B cell (primary cell): ENCODE results near the gene LYSMD3. TPM values are rescaled to one million over a fixed set of nuclear protein-coding genes. Genes with fewer than 3 reads are reported as not detected.

Experiments
- ATAC-seq: fragments of 200-7000 bp; cut with Tn5 transposase; one replicate; pipeline ENCODE4 v1.10.0; 2021; ENCODE audit warnings: low read depth, mild to moderate bottlenecking, moderate number of reproducible peaks, moderate library complexity
- CTCF ChIA-PET: fragments of 350-600 bp; sonication (Branson Sonifier 250); formaldehyde crosslinking; loops from one replicate; lab custom pipeline; 2021; ENCODE audit warnings: antibody characterized with exemption, inconsistent platforms; lab: Charles Lee
- POLR2A ChIA-PET: fragments of 350-600 bp; sonication (Branson Sonifier 250); formaldehyde crosslinking; loops from one replicate; lab custom pipeline; 2021; ENCODE audit warnings: antibody characterized with exemption; lab: Charles Lee
- DNase-seq: peaks from one replicate; pipeline ENCODE4 v3.0.0; 2013
- H2AFZ ChIP-seq: 2 replicates; pipeline ENCODE4 v1.6.1; 2012; ENCODE audit warnings: mild to moderate bottlenecking, low read depth, low read length; ENCODE audit not compliant: insufficient read depth, poor library complexity, severe bottlenecking
- H3K27ac ChIP-seq, 2 donors: 1 replicate in 1 of 2; 2 replicates in 1 of 2; pipeline ENCODE4 v1.5.1; 2012 to 2013; ENCODE audit warnings: low read length in 2 of 2, mild to moderate bottlenecking in 2 of 2, moderate library complexity in 1 of 2
- H3K27me3 ChIP-seq, 4 experiments: fragments of 200-600 bp in 1 of 4; sonication (generic) in 1 of 4; replicated peaks in 1 of 4; 1 replicate in 2 of 4; 2 replicates in 2 of 4; pipeline versions ENCODE4 v1.6.1 to v1.7.0; 2013 to 2016; ENCODE audit warnings: low read length in 3 of 4, mild to moderate bottlenecking in 2 of 4, mixed read lengths in 1 of 4, moderate library complexity in 1 of 4; ENCODE audit not compliant: insufficient read depth in 4 of 4, control insufficient read depth in 3 of 4; ENCODE audit errors: control extremely low read depth in 1 of 4
- H3K36me3 ChIP-seq, 2 experiments: replicated peaks in 1 of 2; 1 replicate in 1 of 2; 2 replicates in 1 of 2; pipeline versions ENCODE4 v1.6.1 to v1.7.1; 2013; ENCODE audit warnings: low read length in 1 of 2; ENCODE audit not compliant: insufficient read depth in 2 of 2, control insufficient read depth in 1 of 2; ENCODE audit errors: control extremely low read depth in 1 of 2, extremely low read depth in 1 of 2
- H3K4me1 ChIP-seq, 2 donors: fragments of 200-600 bp in 1 of 2; sonication (generic) in 1 of 2; 1 replicate in 1 of 2; 2 replicates in 1 of 2; pipeline versions ENCODE4 v1.5.1 to v1.6.1; 2013 to 2017; ENCODE audit warnings: low read length in 2 of 2; ENCODE audit not compliant: control insufficient read depth in 2 of 2, insufficient read depth in 2 of 2
- H3K4me2 ChIP-seq: replicated peaks from 2 replicates; pipeline ENCODE3; 2012; ENCODE audit warnings: mild to moderate bottlenecking, low read depth, low read length; ENCODE audit not compliant: poor library complexity, severe bottlenecking
- H3K4me3 ChIP-seq, 5 experiments: fragments of 200-600 bp in 1 of 5; sonication (generic) in 1 of 5; 1 replicate in 3 of 5; 2 replicates in 2 of 5; pipeline versions ENCODE4 v1.5.1 to v1.7.0; 2011 to 2016; ENCODE audit warnings: low read length in 4 of 5, mild to moderate bottlenecking in 4 of 5, low read depth in 2 of 5, control low read depth in 1 of 5, moderate library complexity in 1 of 5; ENCODE audit not compliant: insufficient read depth in 1 of 5; ENCODE audit errors: control extremely low read depth in 1 of 5, extremely low read depth in 1 of 5
- H3K79me2 ChIP-seq: fragments of 200-600 bp; sonication (generic); one replicate; pipeline ENCODE4 v1.6.0; 2016; ENCODE audit warnings: low read length; ENCODE audit not compliant: control insufficient read depth, insufficient read depth
- H3K9ac ChIP-seq: fragments of 200-600 bp; sonication (generic); 2 replicates; pipeline ENCODE4 v1.6.1; 2017; ENCODE audit warnings: mild to moderate bottlenecking, low read length, moderate library complexity
- H3K9me3 ChIP-seq, 3 donors: one replicate each; pipeline versions ENCODE4 v1.6.1 to v1.7.1; 2013; ENCODE audit warnings: low read length in 2 of 3; ENCODE audit not compliant: control insufficient read depth in 2 of 3, insufficient read depth in 1 of 3; ENCODE audit errors: control extremely low read depth in 1 of 3
- H4K20me1 ChIP-seq: 2 replicates; pipeline ENCODE4 v1.6.0; 2012; ENCODE audit warnings: mild to moderate bottlenecking, low read length; ENCODE audit not compliant: insufficient read depth, control insufficient read depth, poor library complexity, severe bottlenecking
- H3K27ac Mint-ChIP-seq: one replicate; pipeline ENCODE4 v1.8.0; 2021; ENCODE audit warnings: mixed read lengths
- H3K27me3 Mint-ChIP-seq: one replicate; pipeline ENCODE4 v1.8.0; 2021; ENCODE audit warnings: mixed read lengths
- H3K4me1 Mint-ChIP-seq: one replicate; pipeline ENCODE4 v1.8.0; 2021; ENCODE audit warnings: mixed read lengths
- H3K4me3 Mint-ChIP-seq: one replicate; pipeline ENCODE4 v1.8.0; 2021; ENCODE audit warnings: mixed read lengths
- H3K9me3 Mint-ChIP-seq: one replicate; pipeline ENCODE4 v1.8.0; 2022; ENCODE audit warnings: mixed read lengths; ENCODE audit not compliant: insufficient read depth
- EZH2 ChIP-seq: IDR thresholded peaks from 2 replicates; pipeline ENCODE4 v1.6.1; 2012; ENCODE audit warnings: borderline replicate concordance, low read depth, mild to moderate bottlenecking, moderate library complexity, low read length; ENCODE audit not compliant: insufficient read depth, poor library complexity, severe bottlenecking
- WGBS: methylation state at CpG from one replicate; pipeline ENCODE4 v1.1.5; 2013; ENCODE audit warnings: missing lambda C conversion rate; ENCODE audit not compliant: insufficient coverage; 5-methylcytosine and 5-hydroxymethylcytosine counted together
- intact Hi-C: fragments of 100-400 bp; cut with micrococcal nuclease; formaldehyde crosslinking; loops from one replicate; pipeline ENCODE4 v1.10.0; 2022
- polyA plus RNA-seq: library from polyadenylated mRNA; depleted of rRNA; stranded (reverse); fragments of >200 nt; gene quantifications from 2 replicates; pipeline ENCODE4 v1.2.3, GENCODE V29; 2012
- total RNA-seq, 2 donors: library from RNA; stranded (reverse); fragments of 120-200 nt in 1 of 2; gene quantifications; 1 replicate in 1 of 2; 2 replicates in 1 of 2; pipeline versions ENCODE4 v1.2.3 to v1.2.4, GENCODE V29; 2013 to 2022
- TF ChIP-seq, protein P1 (sequence below): fragments of 200-600 bp; IDR thresholded peaks from one replicate; pipeline ENCODE4 v1.8.0; 2022; ENCODE audit warnings: antibody characterized with exemption, mild to moderate bottlenecking

LYSMD3 gene
- total and polyA plus RNA-seq, 2 donors (not counting 1 experiment from before 2014, with no cell fraction given): 6.0 to 25.2 TPM

- Mint-ChIP-seq H3K9me3 (no peaks in the 10 kb centered on the region), H3K4me3 (no peak overlapping the region), H3K4me1 (no peaks in the 10 kb centered on the region), H3K27me3 (no peaks in the 10 kb centered on the region), H3K27ac (no peak overlapping the region)
- TF ChIP-seq, protein P1, sequence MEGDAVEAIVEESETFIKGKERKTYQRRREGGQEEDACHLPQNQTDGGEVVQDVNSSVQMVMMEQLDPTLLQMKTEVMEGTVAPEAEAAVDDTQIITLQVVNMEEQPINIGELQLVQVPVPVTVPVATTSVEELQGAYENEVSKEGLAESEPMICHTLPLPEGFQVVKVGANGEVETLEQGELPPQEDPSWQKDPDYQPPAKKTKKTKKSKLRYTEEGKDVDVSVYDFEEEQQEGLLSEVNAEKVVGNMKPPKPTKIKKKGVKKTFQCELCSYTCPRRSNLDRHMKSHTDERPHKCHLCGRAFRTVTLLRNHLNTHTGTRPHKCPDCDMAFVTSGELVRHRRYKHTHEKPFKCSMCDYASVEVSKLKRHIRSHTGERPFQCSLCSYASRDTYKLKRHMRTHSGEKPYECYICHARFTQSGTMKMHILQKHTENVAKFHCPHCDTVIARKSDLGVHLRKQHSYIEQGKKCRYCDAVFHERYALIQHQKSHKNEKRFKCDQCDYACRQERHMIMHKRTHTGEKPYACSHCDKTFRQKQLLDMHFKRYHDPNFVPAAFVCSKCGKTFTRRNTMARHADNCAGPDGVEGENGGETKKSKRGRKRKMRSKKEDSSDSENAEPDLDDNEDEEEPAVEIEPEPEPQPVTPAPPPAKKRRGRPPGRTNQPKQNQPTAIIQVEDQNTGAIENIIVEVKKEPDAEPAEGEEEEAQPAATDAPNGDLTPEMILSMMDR: no peak
- TF ChIP-seq EZH2: no peak
- Histone ChIP-seq H3K27ac (no peak overlapping the region), H3K36me3 (no peaks in the 10 kb centered on the region), H3K4me3 (no peak overlapping the region), H4K20me1 (no peaks in the 10 kb centered on the region), H3K9me3 (no peaks in the 10 kb centered on the region), H3K27me3 (no peaks in the 10 kb centered on the region), H3K4me1 (no peaks in the 10 kb centered on the region), H3K9ac (no peak overlapping the region), H2AFZ (no peak overlapping the region), H3K4me2 (no peak overlapping the region), H3K79me2 (no peaks in the 10 kb centered on the region)
- CTCF ChIA-PET: interaction anchor here (0.7 kb wide), 1 partner anchor 47 kb away, joined by 4 read pairs; no protein-coding TSS in a partner anchor
- 100% methylated on average over 1 of the region's 1 CpG for WGBS
- intact Hi-C loops: no loop called here
- ATAC-seq (no peak), DNase-seq (no peak)
- POLR2A ChIA-PET: no interaction called here
These were observed 18.9 kb downstream of the LYSMD3 start for GRCh38 chr5:90510438-90510837.

- no peaks in the 10 kb centered on the region for H3K4me1 Mint-ChIP-seq
These were observed 23.2 kb downstream of the LYSMD3 start for GRCh38 chr5:90506221-90506620.

More at GRCh38 chr5:90506221-90506620, 23.2 kb downstream of the LYSMD3 start:
- H4K20me1 ChIP-seq: no peaks in the 10 kb centered on the region
- ATAC-seq (no peak), DNase-seq (no peak)
- no peaks in the 10 kb centered on the region for H3K4me1 ChIP-seq
- H3K27ac ChIP-seq: no peak overlapping the region
- H3K27me3 ChIP-seq: no peaks in the 10 kb centered on the region
- H3K36me3 ChIP-seq: no peaks in the 10 kb centered on the region
- intact Hi-C loops: no loop called here
- no peaks in the 10 kb centered on the region for H3K9me3 ChIP-seq
- no peaks in the 10 kb centered on the region for H3K9me3 Mint-ChIP-seq
- TF ChIP-seq, protein P1: no peak
- no peak for TF ChIP-seq EZH2
- no peak overlapping the region for H3K9ac ChIP-seq
- no peak overlapping the region for H3K4me3 ChIP-seq
- ChIA-PET CTCF (no interaction called here), POLR2A (no interaction called here)
- H3K27me3 Mint-ChIP-seq: no peaks in the 10 kb centered on the region
- no peaks in the 10 kb centered on the region for H3K79me2 ChIP-seq
- no peak overlapping the region for H2AFZ ChIP-seq
- no peak overlapping the region for H3K4me2 ChIP-seq
- H3K4me3 Mint-ChIP-seq: no peak overlapping the region
- H3K27ac Mint-ChIP-seq: no peak overlapping the region
